Lower lobe of right lung (tissue), 2 donors: ENCODE results near the gene DHX40. TPM values are rescaled to one million over a fixed set of nuclear protein-coding genes. Genes with fewer than 3 reads are reported as not detected.

Experiments
- ATAC-seq, 2 donors: fragments of 200-7000 bp; cut with Tn5 transposase; one replicate each; pipeline ENCODE4 v1.9.1; 2020 to 2022; ENCODE audit warnings: mild to moderate bottlenecking in 2 of 2, moderate library complexity in 2 of 2
- DNase-seq: peaks from one replicate; pipeline ENCODE4 v3.0.0-alpha.2; 2020
- H3K27ac ChIP-seq: fragments of 200-600 bp; one replicate; pipeline ENCODE4 v1.8.0; 2022
- H3K27me3 ChIP-seq: fragments of 200-600 bp; one replicate; pipeline ENCODE4 v1.8.0; 2022; ENCODE audit warnings: low read depth
- H3K36me3 ChIP-seq: fragments of 200-600 bp; one replicate; pipeline ENCODE4 v1.8.0; 2022; ENCODE audit warnings: mild to moderate bottlenecking
- H3K4me1 ChIP-seq: fragments of 200-600 bp; one replicate; pipeline ENCODE4 v1.8.0; 2022
- H3K4me3 ChIP-seq: fragments of 200-600 bp; one replicate; pipeline ENCODE4 v1.8.0; 2022; ENCODE audit warnings: mild to moderate bottlenecking
- H3K9me3 ChIP-seq: fragments of 200-600 bp; one replicate; pipeline ENCODE4 v1.8.0; 2022
- intact Hi-C: fragments of 100-400 bp; cut with DNase I; formaldehyde crosslinking; loops from one replicate; pipeline ENCODE4 v1.11.0; 2022
- total RNA-seq: library from RNA; stranded (reverse); fragmentation: NEBNext Ultra II Directional; extraction: Animal tissue kit (Norgen Biotek cat#: 25700); gene quantifications from one replicate; pipeline ENCODE4 v1.2.1, GENCODE V29; 2021
- TF ChIP-seq, protein P1 (sequence below): fragments of 200-600 bp; IDR thresholded peaks from one replicate; pipeline ENCODE4 v1.8.0; 2022; ENCODE audit warnings: antibody characterized with exemption, mild to moderate bottlenecking
- donor health status: DM: no; HTN: yes; CAD: no; lungs with severe emphysema.

The DHX40 gene
- total RNA-seq, 1 donor from 2014 or later: 32.3 TPM

DNA sequence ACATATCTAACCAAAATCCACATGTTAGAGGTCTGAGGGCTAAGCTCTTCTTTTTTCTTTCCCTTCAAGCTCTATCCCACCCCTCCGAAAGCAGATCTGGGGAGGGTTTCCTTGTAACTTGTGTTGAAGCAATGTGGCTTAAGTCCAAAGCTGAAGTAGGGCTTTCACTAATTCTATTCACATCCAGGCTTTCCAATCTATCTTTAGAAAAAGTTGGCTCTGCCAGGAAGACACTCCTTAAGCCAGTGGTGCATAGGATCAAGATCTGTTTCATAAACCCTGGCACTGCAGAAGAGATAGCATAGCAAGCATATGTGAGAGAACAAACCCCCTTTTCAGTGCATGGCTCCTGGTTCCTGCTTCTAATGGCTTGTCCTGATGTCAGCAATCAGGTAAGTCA, 34.9 kb upstream of the DHX40 start:
- intact Hi-C loops: no loop called here
- ATAC-seq (no peak), DNase-seq (no peak)
- Histone ChIP-seq H3K4me1 (no peaks in the 10 kb centered on the region), H3K27me3 (no peaks in the 10 kb centered on the region), H3K9me3 (no peaks in the 10 kb centered on the region), H3K4me3 (no peak overlapping the region), H3K27ac (no peak overlapping the region), H3K36me3 (no peaks in the 10 kb centered on the region)
- TF ChIP-seq, protein P1, sequence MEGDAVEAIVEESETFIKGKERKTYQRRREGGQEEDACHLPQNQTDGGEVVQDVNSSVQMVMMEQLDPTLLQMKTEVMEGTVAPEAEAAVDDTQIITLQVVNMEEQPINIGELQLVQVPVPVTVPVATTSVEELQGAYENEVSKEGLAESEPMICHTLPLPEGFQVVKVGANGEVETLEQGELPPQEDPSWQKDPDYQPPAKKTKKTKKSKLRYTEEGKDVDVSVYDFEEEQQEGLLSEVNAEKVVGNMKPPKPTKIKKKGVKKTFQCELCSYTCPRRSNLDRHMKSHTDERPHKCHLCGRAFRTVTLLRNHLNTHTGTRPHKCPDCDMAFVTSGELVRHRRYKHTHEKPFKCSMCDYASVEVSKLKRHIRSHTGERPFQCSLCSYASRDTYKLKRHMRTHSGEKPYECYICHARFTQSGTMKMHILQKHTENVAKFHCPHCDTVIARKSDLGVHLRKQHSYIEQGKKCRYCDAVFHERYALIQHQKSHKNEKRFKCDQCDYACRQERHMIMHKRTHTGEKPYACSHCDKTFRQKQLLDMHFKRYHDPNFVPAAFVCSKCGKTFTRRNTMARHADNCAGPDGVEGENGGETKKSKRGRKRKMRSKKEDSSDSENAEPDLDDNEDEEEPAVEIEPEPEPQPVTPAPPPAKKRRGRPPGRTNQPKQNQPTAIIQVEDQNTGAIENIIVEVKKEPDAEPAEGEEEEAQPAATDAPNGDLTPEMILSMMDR: no peak

DNA sequence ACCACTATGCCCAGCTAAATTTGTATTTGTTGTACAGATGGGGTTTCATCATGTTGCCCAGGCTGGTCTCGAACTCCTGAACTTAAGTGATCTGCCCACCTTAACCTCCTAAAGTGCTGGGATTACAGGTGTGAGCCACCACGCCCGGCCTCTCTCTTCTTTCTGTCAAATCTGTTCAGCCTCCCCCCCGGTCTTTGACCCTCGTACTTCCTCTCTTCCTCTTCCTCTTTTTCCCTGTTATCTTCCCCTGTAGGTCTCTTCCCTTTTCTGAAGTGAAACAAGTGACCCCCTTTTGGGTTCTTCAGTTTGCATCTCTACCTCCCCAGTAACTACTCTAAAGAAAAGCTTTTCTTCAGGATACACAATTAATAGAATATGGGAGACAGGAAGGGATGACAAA, 31.7 kb upstream of the DHX40 start:
- no peak for DNase-seq
- intact Hi-C loops: no loop called here
- no peaks in the 10 kb centered on the region for H3K27me3 ChIP-seq
- no peak overlapping the region for H3K27ac ChIP-seq
- H3K9me3 ChIP-seq: no peaks in the 10 kb centered on the region
- H3K4me1 ChIP-seq: no peaks in the 10 kb centered on the region
- no peak for ATAC-seq
- no peak overlapping the region for H3K4me3 ChIP-seq
- TF ChIP-seq, protein P1: no peak
- H3K36me3 ChIP-seq: no peaks in the 10 kb centered on the region

DNA sequence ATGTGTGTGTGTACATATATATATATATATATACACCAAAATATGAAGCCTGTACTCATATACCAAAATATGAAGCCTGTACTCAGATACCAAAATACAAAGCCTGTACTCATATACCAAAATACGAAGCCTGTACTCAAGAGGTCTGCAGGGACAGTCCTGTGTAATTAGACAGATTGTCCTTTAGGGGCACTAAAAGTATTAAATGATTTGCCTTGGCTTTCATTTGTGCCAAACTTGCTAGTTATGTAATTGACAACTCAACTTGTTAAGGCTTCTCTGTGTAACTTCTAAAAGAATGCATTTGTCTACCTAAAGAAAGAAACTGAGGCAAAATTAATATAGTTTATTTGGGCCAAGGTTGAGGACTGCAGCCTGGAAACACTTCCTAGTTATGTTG, 30.8 kb upstream of the DHX40 start:
- no peaks in the 10 kb centered on the region for H3K4me1 ChIP-seq
- ATAC-seq: no peak

DNA sequence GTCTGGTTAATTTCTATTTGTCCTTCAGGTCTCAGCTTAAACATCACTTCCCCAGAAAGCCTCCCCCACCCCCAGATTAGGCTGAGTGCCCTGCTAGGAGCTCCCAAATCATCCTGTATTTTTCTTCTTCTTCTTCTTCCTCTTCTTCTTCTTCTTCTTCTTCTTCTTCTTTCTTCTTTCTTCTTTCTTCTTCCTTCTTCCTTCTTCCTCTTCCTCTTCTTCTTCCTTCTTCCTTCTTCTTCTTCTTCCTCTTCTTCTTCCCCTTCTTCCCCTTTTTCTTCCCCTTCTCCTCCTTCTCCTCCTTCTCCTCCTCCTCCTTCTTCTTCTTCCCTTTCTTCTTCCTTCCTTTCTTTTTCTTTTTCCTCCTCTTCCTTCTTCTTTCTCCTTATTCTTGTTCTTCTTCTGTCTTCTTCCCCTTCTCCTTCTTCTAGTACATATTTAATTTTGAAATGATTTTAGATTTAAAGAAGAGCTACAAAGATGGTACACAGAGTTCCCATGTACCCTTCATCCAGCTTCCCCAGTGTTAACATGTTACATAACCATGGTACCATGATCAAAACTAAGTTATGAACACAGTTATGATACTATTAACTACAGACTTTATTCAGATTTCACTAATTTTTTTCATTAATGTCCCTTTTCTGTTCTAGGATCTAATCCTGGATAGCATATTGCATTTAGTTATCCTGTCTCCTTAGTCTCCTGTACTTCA, 27.1 kb upstream of the DHX40 start:
- ATAC-seq (no peak), DNase-seq (no peak)
- H3K36me3 ChIP-seq: no peaks in the 10 kb centered on the region
- no peaks in the 10 kb centered on the region for H3K9me3 ChIP-seq
- peaks cover under 1% of the 10 kb centered on the region for H3K4me1 ChIP-seq
- no peak overlapping the region for H3K27ac ChIP-seq
- no peaks in the 10 kb centered on the region for H3K27me3 ChIP-seq
- TF ChIP-seq, protein P1: no peak
- intact Hi-C loops: no loop called here
- no peak overlapping the region for H3K4me3 ChIP-seq

More for the DNA sequence above, 30.8 kb upstream of the DHX40 start:
- DNase-seq: no peak
- Histone ChIP-seq H3K4me3 (no peak overlapping the region), H3K27ac (no peak overlapping the region), H3K9me3 (no peaks in the 10 kb centered on the region), H3K36me3 (no peaks in the 10 kb centered on the region), H3K27me3 (no peaks in the 10 kb centered on the region)
- TF ChIP-seq, protein P1: no peak
- intact Hi-C loops: no loop called here

DNA sequence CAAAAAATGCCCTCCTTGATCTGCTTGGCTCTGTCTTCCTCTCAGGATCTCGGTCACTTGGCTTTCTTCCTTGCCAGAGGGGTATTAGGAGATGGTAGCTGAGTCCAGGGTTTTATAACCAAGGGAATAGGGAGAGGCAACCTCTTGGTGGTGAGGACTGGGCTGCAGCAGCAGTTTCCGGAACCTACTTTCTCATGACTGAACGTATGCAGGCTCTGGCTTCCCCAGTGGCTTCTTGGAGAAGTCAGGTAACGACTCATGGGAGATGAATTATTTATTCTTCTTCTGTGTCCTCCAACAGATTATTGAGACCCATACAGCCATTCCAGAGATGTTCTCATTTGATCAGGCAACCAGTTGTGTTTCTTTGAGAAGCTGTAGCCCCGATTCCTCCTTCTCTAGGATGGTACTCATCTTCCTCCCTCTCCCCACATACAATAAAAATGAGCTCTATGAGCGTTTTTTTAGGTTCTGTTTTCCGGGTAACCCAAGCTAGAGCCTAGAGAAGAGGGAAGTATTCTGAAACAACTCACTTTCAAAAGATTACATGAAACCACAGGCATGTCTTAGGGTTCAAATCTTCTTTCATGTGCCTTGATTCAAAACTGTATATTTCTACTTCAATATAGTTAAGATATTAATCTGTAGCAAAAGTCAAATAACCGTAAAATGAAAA, 22.3 kb upstream of the DHX40 start:
- intact Hi-C loops: no loop called here
- ATAC-seq: no peak

More for the DNA sequence above, 22.3 kb upstream of the DHX40 start:
- no peak for DNase-seq
- Histone ChIP-seq H3K36me3 (no peaks in the 10 kb centered on the region), H3K4me1 (peaks cover 6% of the 10 kb centered on the region), H3K27ac (no peak overlapping the region), H3K9me3 (no peaks in the 10 kb centered on the region), H3K27me3 (no peaks in the 10 kb centered on the region), H3K4me3 (no peak overlapping the region)
- TF ChIP-seq, protein P1: no peak
